ENCODE data around the gene ABI3. TPM values are rescaled to one million over a fixed set of nuclear protein-coding genes. Genes with fewer than 3 reads are reported as not detected.

ABI3 gene
- total RNA-seq, 8 experiments from 2014 or later: 0.17 to 14.1 (median 1.7) TPM; not detected in 2

DNA sequence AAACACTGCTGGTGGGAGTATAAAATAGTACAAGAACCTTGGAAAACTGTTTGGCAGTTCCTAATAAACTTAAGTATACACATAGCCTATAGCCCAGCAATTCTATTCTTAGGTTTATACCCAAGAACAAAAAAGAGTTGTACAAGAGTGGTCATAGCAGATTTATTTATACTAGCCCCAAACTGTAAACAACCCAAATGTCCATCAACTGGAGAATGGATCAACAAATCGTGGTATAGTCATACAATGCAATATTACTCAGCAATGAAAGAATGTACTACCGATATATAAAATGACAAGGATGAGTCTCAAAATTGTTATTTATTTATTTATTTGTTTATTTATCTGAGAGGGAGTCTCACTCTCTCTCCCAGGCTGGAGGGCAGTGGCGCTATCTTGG lies 23.2 kb upstream of the ABI3 start:
- 50 to 100% (median 85%) methylated on average over 1 to 3 of the region's 3 CpGs; no CpG with 5 or more reads in 2 of the 10 experiments for WGBS, 10 experiments
- in situ Hi-C loops (cut with MboI; ENCODE audit: low pct_unique_long_range_greater_than_20kb in 2 of 9, low sequenced_read_pairs in 9 of 9, unreplicated experiment in 9 of 9): no loop called here
- no peak overlapping the region for H3K4me3 ChIP-seq
- H3K4me1 ChIP-seq (replicated peaks in 1 of 2): no peaks in the 10 kb centered on the region
- no peak for ATAC-seq (replicated peaks in 6 of 8)
- no peak overlapping the region for H3K27ac ChIP-seq

DNA sequence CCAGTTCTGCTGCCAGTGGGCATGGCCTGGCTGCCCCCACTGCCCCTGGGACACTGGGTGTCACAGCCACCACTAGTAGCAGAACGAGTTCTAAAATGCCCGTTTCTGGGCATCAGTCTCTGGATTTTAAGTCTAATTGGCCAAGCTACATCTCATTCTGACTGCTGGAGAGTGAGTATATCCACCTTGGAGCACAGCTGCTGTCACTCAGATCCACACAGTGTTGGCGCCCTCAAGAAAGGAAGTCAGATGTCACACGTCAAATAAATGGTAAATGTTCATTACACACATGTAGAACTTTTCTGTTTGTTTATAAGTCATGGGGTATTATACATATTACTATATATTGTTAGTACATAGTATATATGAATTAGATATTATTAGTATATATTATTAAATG lies 19.6 kb upstream of the ABI3 start:
- H3K4me1 ChIP-seq (replicated peaks in 1 of 2): no peaks in the 10 kb centered on the region
- 20 to 100% (median 88%) methylated on average over 1 to 3 of the region's 4 CpGs; no CpG with 5 or more reads in 3 of the 10 experiments for WGBS, 10 experiments
- in situ Hi-C loops (cut with MboI; ENCODE audit: low pct_unique_long_range_greater_than_20kb in 2 of 9, low sequenced_read_pairs in 9 of 9, unreplicated experiment in 9 of 9): no loop called here
- no peak overlapping the region for H3K27ac ChIP-seq
- ATAC-seq (replicated peaks in 6 of 8): no peak
- no peak overlapping the region for H3K4me3 ChIP-seq

DNA sequence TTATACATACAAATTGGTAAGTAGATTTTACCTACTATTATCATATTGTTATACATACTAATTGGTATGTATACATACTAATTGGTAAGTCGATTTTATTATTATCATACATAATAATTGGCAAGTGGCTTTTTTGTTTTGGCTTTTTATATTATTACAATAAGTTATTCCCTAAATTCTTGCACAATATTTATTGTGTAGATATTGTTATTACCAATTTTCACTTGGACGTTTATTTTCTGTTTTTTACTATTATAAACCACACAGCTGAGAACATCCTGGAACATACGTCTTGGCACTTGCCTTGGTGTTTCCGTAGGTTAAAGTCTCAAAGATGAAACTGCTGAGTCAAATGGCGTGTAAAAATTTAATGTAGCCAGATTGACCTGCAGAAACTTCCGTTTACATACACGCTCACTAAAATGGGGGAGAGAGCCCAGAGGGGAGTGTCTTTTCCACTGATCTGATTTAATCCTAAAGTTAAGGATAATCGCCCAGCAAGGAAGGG lies 19.0 kb upstream of the ABI3 start:
- in situ Hi-C loops (cut with MboI; ENCODE audit: low pct_unique_long_range_greater_than_20kb in 2 of 9, low sequenced_read_pairs in 9 of 9, unreplicated experiment in 9 of 9): no loop called here
- peak overlapping the region; percentile 63 to 95 (median 70) for H3K4me3 ChIP-seq
- H3K27ac ChIP-seq: peak overlapping the region in 1 of 2 donors; percentile 94
- ATAC-seq (replicated peaks in 6 of 8): no peak
- 0 to 17% (median 5%) methylated on average over 2 to 7 of the region's 8 CpGs for WGBS, 10 experiments
- H3K4me1 ChIP-seq (replicated peaks in 1 of 2): no peaks in the 10 kb centered on the region

DNA sequence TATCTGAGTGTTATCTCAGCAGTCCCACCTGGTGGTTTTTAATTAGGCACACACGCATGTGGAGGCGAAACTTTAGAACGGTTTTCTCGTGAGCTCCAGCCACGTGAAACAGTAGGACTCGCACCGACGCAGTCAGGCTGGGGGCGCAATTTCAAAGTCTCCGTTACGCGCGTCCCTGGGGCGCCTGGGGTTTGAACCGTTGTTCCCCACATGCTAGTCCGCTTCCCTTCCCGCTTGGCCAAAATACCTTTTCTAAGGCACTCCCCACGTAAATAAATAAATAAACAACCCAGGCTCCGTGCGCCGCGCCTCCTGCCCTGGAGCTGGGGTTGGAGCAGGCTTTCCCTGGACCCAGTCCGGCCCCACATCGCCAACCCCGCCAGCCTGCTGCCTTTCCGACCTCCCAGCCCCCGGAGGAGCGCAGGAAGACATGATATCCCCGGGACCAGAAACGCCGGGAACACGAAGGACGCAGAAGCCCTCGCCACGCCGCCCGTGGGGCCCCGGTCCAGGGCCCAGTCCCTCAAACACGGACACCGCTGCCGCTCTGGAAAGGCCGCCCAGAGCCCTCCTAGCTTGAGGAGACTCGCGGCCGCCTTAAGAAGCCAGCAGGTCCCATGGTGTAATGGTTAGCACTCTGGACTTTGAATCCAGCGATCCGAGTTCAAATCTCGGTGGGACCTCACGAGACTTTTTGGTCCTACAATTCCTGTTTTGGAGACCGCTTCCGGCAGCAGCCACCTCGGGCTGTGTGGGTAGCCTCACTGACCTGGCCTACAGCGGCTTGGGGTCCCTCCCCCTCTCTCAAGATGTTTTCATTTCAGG lies 18.4 kb upstream of the ABI3 start:
- WGBS, 10 experiments: 0 to 3% (median 0%) methylated on average over 3 to 13 of the region's 53 CpGs; no CpG with 5 or more reads in 3 of the 10 experiments
- in situ Hi-C loops (cut with MboI; ENCODE audit: low pct_unique_long_range_greater_than_20kb in 2 of 9, low sequenced_read_pairs in 9 of 9, unreplicated experiment in 9 of 9): no loop called here
- Histone ChIP-seq H3K27ac (peak overlapping the region; percentile 94), H3K4me3 (peak overlapping the region; percentile 63 to 95 (median 70)), H3K4me1 (replicated peaks in 1 of 2) (no peaks in the 10 kb centered on the region)
- ATAC-seq (replicated peaks in 6 of 8): peak; percentile 48 to 75 (median 71)

DNA sequence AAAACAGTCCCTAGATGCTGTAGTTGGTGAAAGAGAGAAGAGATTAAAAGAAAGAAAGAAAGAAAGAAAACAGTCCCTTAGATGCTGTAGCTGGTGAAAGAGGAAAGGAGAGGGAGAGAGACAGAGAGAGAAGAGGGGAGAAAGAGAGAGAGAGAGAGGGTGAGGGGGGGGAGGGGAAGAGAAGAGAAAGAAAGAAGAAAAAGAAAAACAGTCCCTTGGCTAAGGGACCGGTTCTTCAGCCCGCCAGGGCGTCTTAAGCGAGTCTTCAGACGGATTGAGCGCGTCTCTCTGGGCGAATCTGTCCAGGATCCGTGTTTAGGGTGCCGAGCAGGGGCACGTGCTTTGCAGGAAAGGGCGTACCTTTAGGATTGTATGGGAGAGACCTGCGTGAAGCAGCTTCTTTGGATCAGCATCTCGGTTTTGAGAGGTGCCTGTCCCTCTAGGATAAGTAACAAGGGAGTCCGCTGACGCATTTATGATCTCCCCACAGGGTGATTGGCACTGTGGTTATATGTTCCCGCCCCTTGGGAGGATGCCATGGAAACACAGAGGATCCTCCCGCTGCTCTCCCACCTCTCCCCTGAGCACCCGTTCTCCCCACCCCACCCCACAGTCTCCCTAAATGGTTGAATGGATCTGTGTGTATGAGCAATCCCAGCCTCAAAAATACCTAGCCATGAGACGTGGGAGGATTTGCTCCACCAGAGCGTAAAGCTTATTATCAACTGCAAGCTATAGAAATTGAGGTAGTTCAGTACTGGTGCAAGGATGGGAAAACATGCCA lies 16.8 kb upstream of the ABI3 start:
- ATAC-seq (replicated peaks in 6 of 8): peak in 7 of 8 experiments; percentile 2 to 33 (median 19)
- WGBS, 10 experiments: 0 to 20% (median 2%) methylated on average over 1 to 13 of the region's 21 CpGs; no CpG with 5 or more reads in 3 of the 10 experiments
- Histone ChIP-seq H3K4me3 (peak overlapping the region; percentile 63 to 95 (median 70)), H3K27ac (peak overlapping the region in 1 of 2 donors; percentile 71), H3K4me1 (replicated peaks in 1 of 2) (no peaks in the 10 kb centered on the region)
- in situ Hi-C loops (cut with MboI; ENCODE audit: low pct_unique_long_range_greater_than_20kb in 2 of 9, low sequenced_read_pairs in 9 of 9, unreplicated experiment in 9 of 9): no loop called here

DNA sequence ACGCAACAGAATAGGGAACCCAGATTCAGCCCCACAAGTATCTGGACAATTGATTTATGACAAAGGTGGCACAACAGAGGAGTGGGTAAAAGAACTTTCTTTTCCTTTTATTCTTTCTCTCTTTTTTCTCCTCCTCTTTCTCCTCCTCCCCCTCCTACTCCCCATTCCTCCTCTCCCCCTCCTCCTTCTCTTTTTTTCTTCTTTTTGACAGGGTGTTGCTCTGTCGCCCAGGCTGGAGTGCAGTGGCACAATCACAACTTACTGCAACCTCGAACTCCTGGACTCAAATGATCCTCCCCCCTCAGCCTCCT lies 16.3 kb upstream of the ABI3 start:
- Histone ChIP-seq H3K4me3 (peak overlapping the region in 4 of 5 donors; percentile 63 to 73 (median 68)), H3K27ac (no peak overlapping the region), H3K4me1 (replicated peaks in 1 of 2) (no peaks in the 10 kb centered on the region)
- in situ Hi-C loops (cut with MboI; ENCODE audit: low pct_unique_long_range_greater_than_20kb in 2 of 9, low sequenced_read_pairs in 9 of 9, unreplicated experiment in 9 of 9): no loop called here
- no peak for ATAC-seq (replicated peaks in 6 of 8)
- WGBS, 10 experiments: 69 to 80% methylated on average over 1 to 2 of the region's 3 CpGs; no CpG with 5 or more reads in 8 of the 10 experiments

DNA sequence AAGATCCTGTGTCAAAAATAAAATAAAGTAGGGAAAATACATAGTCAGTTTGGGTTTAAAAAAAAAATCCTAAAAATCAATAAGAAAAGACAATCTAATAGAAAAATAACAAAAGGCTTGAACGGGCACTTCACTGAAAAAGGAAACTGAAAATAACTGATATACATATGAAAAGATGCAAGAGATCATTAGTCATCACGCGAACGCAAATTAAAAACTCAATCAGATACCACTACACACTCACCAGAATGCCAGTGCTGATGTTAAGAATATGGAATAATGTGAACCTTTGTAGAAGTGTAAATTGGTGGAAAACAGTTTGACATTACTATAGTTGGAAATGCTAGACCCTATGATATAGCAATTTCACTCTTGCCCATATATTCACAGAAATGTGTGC lies 14.8 kb upstream of the ABI3 start:
- Histone ChIP-seq H3K27ac (no peak overlapping the region), H3K4me3 (no peak overlapping the region), H3K4me1 (replicated peaks in 1 of 2) (no peaks in the 10 kb centered on the region)
- WGBS, 10 experiments: 3 to 89% (median 67%) methylated on average over 2 to 4 of the region's 4 CpGs
- in situ Hi-C loops (cut with MboI; ENCODE audit: low pct_unique_long_range_greater_than_20kb in 2 of 9, low sequenced_read_pairs in 9 of 9, unreplicated experiment in 9 of 9): no loop called here
- ATAC-seq (replicated peaks in 6 of 8): no peak

DNA sequence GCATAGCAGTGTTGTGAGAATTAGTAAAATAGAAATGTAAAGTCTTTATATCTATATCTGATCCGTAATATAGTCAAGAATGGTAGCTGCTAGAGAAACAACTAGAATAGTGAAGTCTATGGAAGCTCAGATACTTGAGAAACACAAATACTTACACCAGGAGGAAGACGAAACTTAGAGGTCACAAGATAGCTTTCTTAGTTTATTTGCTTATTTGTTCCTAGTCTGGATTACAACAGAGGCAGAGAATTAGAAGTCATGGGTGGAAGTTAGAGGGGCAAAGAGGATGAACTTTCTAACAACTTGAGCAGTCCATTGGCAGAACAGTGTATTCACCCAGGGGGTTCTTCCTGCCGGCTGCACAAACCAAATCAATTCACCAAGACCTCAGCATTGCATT lies 14.0 kb upstream of the ABI3 start:
- no peak overlapping the region for H3K4me3 ChIP-seq
- 65 to 100% (median 84%) methylated on average over 2 to 3 of the region's 3 CpGs for WGBS, 10 experiments
- H3K4me1 ChIP-seq (replicated peaks in 1 of 2): no peaks in the 10 kb centered on the region
- no peak for ATAC-seq (replicated peaks in 6 of 8)
- no peak overlapping the region for H3K27ac ChIP-seq
- in situ Hi-C loops (cut with MboI; ENCODE audit: low pct_unique_long_range_greater_than_20kb in 2 of 9, low sequenced_read_pairs in 9 of 9, unreplicated experiment in 9 of 9): no loop called here

DNA sequence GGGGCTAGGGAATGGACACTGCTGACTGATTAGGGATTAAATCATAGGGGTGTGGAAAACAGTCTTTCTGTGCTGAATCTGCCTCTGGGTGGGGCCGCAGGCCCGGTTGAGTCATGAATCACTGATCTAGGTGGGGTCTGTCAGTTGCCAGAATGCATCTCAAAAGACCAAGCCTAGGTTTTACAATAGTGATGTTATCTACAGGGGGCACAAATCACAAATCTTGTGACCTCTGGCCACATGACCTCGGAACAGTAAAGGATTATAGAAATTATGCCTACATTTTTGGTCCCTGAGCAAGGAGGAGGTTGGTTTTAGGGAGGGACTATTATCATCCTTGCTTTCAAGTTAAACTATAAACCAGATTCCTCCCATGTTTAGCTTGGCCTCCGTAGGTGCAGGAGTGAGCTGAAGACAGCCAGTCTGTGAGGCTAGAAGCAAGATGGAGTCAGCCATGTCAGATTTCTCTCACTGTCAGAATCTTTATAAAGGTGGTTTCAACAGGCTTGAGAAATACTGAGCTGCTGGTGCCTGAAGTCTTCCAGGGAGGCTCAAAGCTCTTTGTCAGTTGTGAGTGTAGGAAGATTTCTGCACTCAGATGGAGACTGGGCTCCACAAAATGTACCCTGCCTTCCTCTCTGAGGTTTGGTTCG lies 13.0 kb upstream of the ABI3 start:
- Histone ChIP-seq H3K27ac (no peak overlapping the region), H3K4me3 (no peak overlapping the region), H3K4me1 (replicated peaks in 1 of 2) (no peaks in the 10 kb centered on the region)
- in situ Hi-C loops (cut with MboI; ENCODE audit: low pct_unique_long_range_greater_than_20kb in 2 of 9, low sequenced_read_pairs in 9 of 9, unreplicated experiment in 9 of 9): no loop called here
- 0 to 60% (median 21%) methylated on average over 1 to 4 of the region's 5 CpGs for WGBS, 10 experiments
- ATAC-seq (replicated peaks in 6 of 8): peak in 2 of 8 experiments; percentile 0 to 8

DNA sequence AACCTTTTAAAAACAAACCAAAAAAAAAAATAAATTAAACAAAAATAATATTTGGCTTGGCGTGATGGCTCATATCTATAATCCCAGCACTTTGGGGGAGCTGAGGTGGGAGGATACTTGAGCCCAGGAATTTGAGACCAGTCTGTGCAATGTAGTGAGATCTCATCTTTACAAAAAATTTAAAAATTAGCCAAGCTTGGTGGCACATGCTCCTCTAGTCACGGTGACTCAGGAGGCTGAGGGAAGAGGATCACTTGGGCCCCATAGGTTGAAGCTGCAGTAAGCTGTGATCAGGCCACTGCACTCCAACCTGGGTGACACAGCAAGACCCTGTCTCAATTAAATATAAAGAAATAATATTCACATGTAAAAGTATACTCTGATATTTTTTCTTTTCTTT lies 12.3 kb upstream of the ABI3 start:
- no peak for ATAC-seq (replicated peaks in 6 of 8)
- WGBS, 10 experiments: 20 to 100% (median 68%) methylated on average over 1 to 2 of the region's 2 CpGs; no CpG with 5 or more reads in 3 of the 10 experiments
- H3K27ac ChIP-seq: no peak overlapping the region
- in situ Hi-C loops (cut with MboI; ENCODE audit: low pct_unique_long_range_greater_than_20kb in 2 of 9, low sequenced_read_pairs in 9 of 9, unreplicated experiment in 9 of 9): no loop called here
- H3K4me3 ChIP-seq: no peak overlapping the region
- no peaks in the 10 kb centered on the region for H3K4me1 ChIP-seq (replicated peaks in 1 of 2)

DNA sequence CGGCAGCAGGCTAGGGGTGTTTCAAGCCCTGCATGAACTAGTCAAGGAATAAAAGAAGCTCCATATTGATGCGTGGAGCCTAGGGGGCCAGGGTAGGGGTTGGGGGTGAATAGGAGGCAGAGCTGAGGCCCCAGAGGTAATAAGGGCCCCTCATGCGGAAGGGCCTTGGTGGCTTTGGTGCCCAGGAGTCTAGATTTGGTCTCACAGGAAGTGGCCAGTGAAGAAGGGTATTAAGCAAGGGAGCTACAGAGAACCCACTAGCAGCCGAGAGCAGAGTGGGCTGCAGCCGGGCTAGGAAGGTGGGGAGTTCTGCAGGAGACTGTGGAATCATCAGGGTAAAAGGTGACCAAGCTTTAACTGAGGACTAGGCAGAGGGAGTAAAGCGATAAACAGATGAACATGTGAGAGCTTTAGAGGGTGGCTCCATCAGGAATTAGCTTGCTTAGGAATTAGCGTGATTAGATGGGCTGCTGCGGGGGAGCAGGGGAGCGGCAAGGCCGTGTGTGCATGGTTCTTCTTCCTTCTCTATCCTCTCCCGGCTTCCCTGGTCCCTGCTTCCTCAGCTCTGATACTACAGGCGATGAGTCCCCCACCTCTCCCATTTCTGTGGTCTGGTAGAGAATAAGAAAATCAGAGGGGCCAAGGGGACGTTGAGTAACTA lies 10.0 kb upstream of the ABI3 start:
- in situ Hi-C loops (cut with MboI; ENCODE audit: low pct_unique_long_range_greater_than_20kb in 2 of 9, low sequenced_read_pairs in 9 of 9, unreplicated experiment in 9 of 9): no loop called here
- WGBS, 10 experiments: 74 to 100% (median 80%) methylated on average over 1 to 8 of the region's 13 CpGs; no CpG with 5 or more reads in 1 of the 10 experiments

DNA sequence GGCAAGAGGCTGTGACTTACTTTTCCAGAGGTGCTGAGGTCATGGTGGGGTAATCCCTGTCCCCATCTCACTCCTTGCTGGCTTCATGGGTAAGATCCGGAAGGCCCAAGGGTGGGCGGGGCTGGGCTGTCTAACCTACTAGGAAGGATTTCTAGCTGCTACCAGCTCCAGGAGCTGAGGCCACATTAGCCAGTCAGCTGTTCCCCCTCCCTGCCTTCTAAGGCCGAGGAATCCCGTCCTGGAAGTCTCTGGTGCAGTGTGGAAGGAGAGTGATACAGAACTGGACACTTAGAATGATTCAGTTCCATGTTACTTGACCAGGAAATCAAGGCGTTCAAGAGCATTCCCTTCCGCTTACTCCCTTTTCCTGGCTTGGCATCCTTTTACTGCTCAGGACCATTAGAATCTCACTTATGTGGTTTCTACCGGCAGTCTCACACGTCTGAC lies 9.0 kb upstream of the ABI3 start:
- in situ Hi-C loops (cut with MboI; ENCODE audit: low pct_unique_long_range_greater_than_20kb in 2 of 9, low sequenced_read_pairs in 9 of 9, unreplicated experiment in 9 of 9): no loop called here
- H3K4me3 ChIP-seq: no peak overlapping the region
- H3K27ac ChIP-seq: no peak overlapping the region
- no peak for ATAC-seq (replicated peaks in 6 of 8)
- H3K4me1 ChIP-seq (replicated peaks in 1 of 2): no peaks in the 10 kb centered on the region
- 60 to 100% (median 73%) methylated on average over 1 to 7 of the region's 8 CpGs; no CpG with 5 or more reads in 6 of the 10 experiments for WGBS, 10 experiments

More for the DNA sequence above, 10.0 kb upstream of the ABI3 start:
- no peak overlapping the region for H3K4me3 ChIP-seq
- ATAC-seq (replicated peaks in 6 of 8): no peak
- no peak overlapping the region for H3K27ac ChIP-seq
- H3K4me1 ChIP-seq (replicated peaks in 1 of 2): no peaks in the 10 kb centered on the region
